SK-N-MC (cell line): ENCODE results near the gene ARMC8.

ENCODE experiments used
- EZH2 ChIP-seq: fragments of 200-600 bp; sonication (generic); IDR thresholded peaks from one replicate; pipeline ENCODE4 v1.6.1; 2017; ENCODE audit warnings: antibody characterized with exemption
- FOXP2 ChIP-seq: optimal IDR thresholded peaks from 2 replicates; pipeline ENCODE3; 2011; ENCODE audit warnings: mild to moderate bottlenecking, moderate library complexity; ENCODE audit not compliant: insufficient read depth; ENCODE audit errors: extremely low read length, control extremely low read depth
- POLR2AphosphoS5 ChIP-seq: IDR thresholded peaks from 2 replicates; pipeline ENCODE4 v1.6.1; 2012; ENCODE audit warnings: mild to moderate bottlenecking, low read depth, low read length, borderline replicate concordance

- TF ChIP-seq POLR2AphosphoS5 = no peak
- TF ChIP-seq EZH2 = no peak
- no peak for TF ChIP-seq FOXP2
Measured at GRCh38 chr3:138303474-138303873, 116.4 kb downstream of the ARMC8 start.
